Mammary epithelial cell (primary cell): ENCODE data around the gene USF1.

ENCODE experiments used
- CTCF ChIP-seq, 2 donors: IDR thresholded peaks in 1 of 2; conservative IDR thresholded peaks in 1 of 2; 2 replicates each; pipeline ENCODE4 v1.5.1; 2011 to 2012; ENCODE audit warnings: inconsistent platforms in 2 of 2, low read length in 2 of 2, mild to moderate bottlenecking in 2 of 2, control low read depth in 1 of 2, low read depth in 1 of 2; ENCODE audit not compliant: insufficient read depth in 1 of 2; ENCODE audit errors: extremely low read depth in 1 of 2
- EZH2 ChIP-seq: IDR thresholded peaks from 2 replicates; pipeline ENCODE4 v1.6.1; 2012; ENCODE audit warnings: low read length, inconsistent platforms, borderline replicate concordance

GRCh38 chr1:161054232-161054631, 8.5 kb upstream of the USF1 start:
- no peak for TF ChIP-seq CTCF (conservative IDR thresholded peaks at IDR 0.05 in 1 of 2, IDR thresholded peaks at IDR 0.05 in 1 of 2; ENCODE audit: extremely low read depth in 1 of 2, insufficient read depth in 1 of 2, low read depth in 1 of 2, low read length in 2 of 2)
- no peak for TF ChIP-seq EZH2
